Right atrium auricular region (tissue), 2 donors: Measurements from ENCODE around the gene LYRM7. TPM values are rescaled to one million over a fixed set of nuclear protein-coding genes. Genes with fewer than 3 reads are reported as not detected.

ENCODE experiments used
- DNase-seq: peaks from one replicate; pipeline ENCODE4 v3.0.0-alpha.2; 2019; ENCODE audit warnings: low spot score
- H3K27ac ChIP-seq, 2 donors: fragments of 200-600 bp; sonication (generic); 1 replicate in 1 of 2; 2 replicates in 1 of 2; pipeline ENCODE4 v1.5.1; 2016 to 2019
- H3K27me3 ChIP-seq, 2 donors: fragments of 200-600 bp; sonication (generic); one replicate each; pipeline versions ENCODE4 v1.5.1 to v1.6.0; 2017 to 2019
- H3K36me3 ChIP-seq: fragments of 200-600 bp; sonication (generic); one replicate; pipeline ENCODE4 v1.5.1; 2016
- H3K4me1 ChIP-seq, 2 donors: fragments of 200-600 bp; sonication (generic); one replicate each; pipeline versions ENCODE4 v1.5.1 to v1.6.0; 2017 to 2019
- H3K4me3 ChIP-seq, 2 donors: fragments of 200-600 bp; sonication (generic); 1 replicate in 1 of 2; 2 replicates in 1 of 2; pipeline ENCODE4 v1.5.1; 2017 to 2019; ENCODE audit warnings: mild to moderate bottlenecking in 1 of 2, moderate library complexity in 1 of 2
- H3K9me3 ChIP-seq, 2 donors: fragments of 200-600 bp; sonication (generic); one replicate each; pipeline ENCODE4 v1.5.1; 2019
- CTCF ChIP-seq, 2 donors: fragments of 200-600 bp; sonication (generic); IDR thresholded peaks; one replicate each; pipeline ENCODE4 v1.5.1; 2019; ENCODE audit warnings: antibody characterized with exemption in 2 of 2
- total RNA-seq, 2 donors: library from RNA; depleted of rRNA; stranded (reverse); fragments of >200 nt; gene quantifications; one replicate each; pipeline ENCODE4 v1.1.0, GENCODE V29; 2016

The LYRM7 gene
- total RNA-seq, 2 donors from 2014 or later: 7.5 to 30.7 TPM

GRCh38 chr5:131147258-131147657 is 23.5 kb upstream of the LYRM7 start:
- no peak for TF ChIP-seq CTCF (IDR thresholded peaks at IDR 0.05)
- Histone ChIP-seq H3K9me3 (no peaks in the 10 kb centered on the region), H3K4me3 (no peak overlapping the region), H3K36me3 (no peaks in the 10 kb centered on the region), H3K4me1 (no peaks in the 10 kb centered on the region), H3K27ac (no peak overlapping the region), H3K27me3 (no peaks in the 10 kb centered on the region)
- no peak for DNase-seq

GRCh38 chr5:131148835-131149234 is 21.9 kb upstream of the LYRM7 start:
- Histone ChIP-seq H3K4me3 (no peak overlapping the region), H3K27ac (no peak overlapping the region), H3K36me3 (no peaks in the 10 kb centered on the region), H3K9me3 (no peaks in the 10 kb centered on the region), H3K27me3 (no peaks in the 10 kb centered on the region), H3K4me1 (no peaks in the 10 kb centered on the region)
- no peak for DNase-seq
- TF ChIP-seq CTCF (IDR thresholded peaks at IDR 0.05): no peak

GRCh38 chr5:131150408-131150807 is 20.3 kb upstream of the LYRM7 start:
- H3K36me3 ChIP-seq: no peaks in the 10 kb centered on the region
- H3K4me3 ChIP-seq: no peak overlapping the region
- no peaks in the 10 kb centered on the region for H3K9me3 ChIP-seq
- no peak for TF ChIP-seq CTCF (IDR thresholded peaks at IDR 0.05)
- H3K27me3 ChIP-seq: no peaks in the 10 kb centered on the region
- no peaks in the 10 kb centered on the region for H3K4me1 ChIP-seq
- no peak for DNase-seq
- no peak overlapping the region for H3K27ac ChIP-seq

- Histone ChIP-seq H3K4me1 (no peaks in the 10 kb centered on the region), H3K36me3 (no peaks in the 10 kb centered on the region), H3K4me3 (no peak overlapping the region), H3K9me3 (no peaks in the 10 kb centered on the region), H3K27ac (no peak overlapping the region), H3K27me3 (no peaks in the 10 kb centered on the region)
- no peak for DNase-seq
- TF ChIP-seq CTCF (IDR thresholded peaks at IDR 0.05): no peak
Observed at GRCh38 chr5:131151216-131151615, 19.5 kb upstream of the LYRM7 start.

- Histone ChIP-seq H3K27ac (no peak overlapping the region), H3K27me3 (no peaks in the 10 kb centered on the region), H3K4me1 (no peaks in the 10 kb centered on the region), H3K4me3 (no peak overlapping the region), H3K36me3 (peaks cover 35% of the 10 kb centered on the region), H3K9me3 (no peaks in the 10 kb centered on the region)
- no peak for DNase-seq
- no peak for TF ChIP-seq CTCF (IDR thresholded peaks at IDR 0.05)
Observed at GRCh38 chr5:131156385-131156784, 14.4 kb upstream of the LYRM7 start.

- no peaks in the 10 kb centered on the region for H3K4me1 ChIP-seq
- no peak for DNase-seq
- peaks cover 40% of the 10 kb centered on the region for H3K36me3 ChIP-seq
- H3K9me3 ChIP-seq: no peaks in the 10 kb centered on the region
- no peak for TF ChIP-seq CTCF (IDR thresholded peaks at IDR 0.05)
- no peak overlapping the region for H3K27ac ChIP-seq
- no peaks in the 10 kb centered on the region for H3K27me3 ChIP-seq
- no peak overlapping the region for H3K4me3 ChIP-seq
Observed at GRCh38 chr5:131156957-131157356, 13.8 kb upstream of the LYRM7 start.
